DMS 273 (cell line): ENCODE results near the gene GIT2.
"Not testable (repeated sequence)": the region's sequence is repeated elsewhere in the genome, so short reads cannot be mapped to it uniquely, and the experiment has no call there.

Experiments used
- DNase-seq: peaks from one replicate; lab custom pipeline; 2025; ENCODE audit not compliant: unreplicated experiment; lab: John Stamatoyannopoulos, UW

GIT2 gene

GRCh38 chr12:109893261-109893995, 102.7 kb downstream of the GIT2 start:
- no peak for DNase-seq

GRCh38 chr12:109892748-109893147, 103.4 kb downstream of the GIT2 start:
- no peak for DNase-seq

GRCh38 chr12:109892165-109892715, 103.9 kb downstream of the GIT2 start:
- no peak for DNase-seq

- not testable (repeated sequence) for DNase-seq
These were observed 104.4 kb downstream of the GIT2 start for GRCh38 chr12:109891731-109892130.

- no peak for DNase-seq
These were observed 105.5 kb downstream of the GIT2 start for GRCh38 chr12:109890620-109891170.

- DNase-seq: no peak
These were observed 107.8 kb downstream of the GIT2 start for GRCh38 chr12:109888179-109889020.

GRCh38 chr12:109885616-109886015, 110.6 kb downstream of the GIT2 start:
- no peak for DNase-seq

GRCh38 chr12:109883461-109883860, 112.7 kb downstream of the GIT2 start:
- no peak for DNase-seq

- DNase-seq: no peak
These were observed 114.4 kb downstream of the GIT2 start for GRCh38 chr12:109881752-109882151.

GRCh38 chr12:109880938-109881337, 115.2 kb downstream of the GIT2 start:
- no peak for DNase-seq

GRCh38 chr12:109880043-109880931, 115.9 kb downstream of the GIT2 start, which contains the start of gene GLTP:
TSS of gene GLTP (minus strand) at chr12:109880541. CDS start at chr12:109880374, 167 bp downstream.
- DNase-seq: peak; percentile 93
